GM12875 (cell line): ENCODE data around the gene PLXNA4.

ENCODE experiments used
- H3K4me3 ChIP-seq: one replicate; pipeline ENCODE4 v1.5.1; 2011; ENCODE audit warnings: low read depth, low read length, control low read depth
- CTCF ChIP-seq: IDR thresholded peaks from 2 replicates; pipeline ENCODE4 v1.5.1; 2011; ENCODE audit warnings: low read depth, mild to moderate bottlenecking, control low read depth, inconsistent platforms, low read length, moderate library complexity, borderline replicate concordance; ENCODE audit not compliant: insufficient read depth

PLXNA4 gene

DNA sequence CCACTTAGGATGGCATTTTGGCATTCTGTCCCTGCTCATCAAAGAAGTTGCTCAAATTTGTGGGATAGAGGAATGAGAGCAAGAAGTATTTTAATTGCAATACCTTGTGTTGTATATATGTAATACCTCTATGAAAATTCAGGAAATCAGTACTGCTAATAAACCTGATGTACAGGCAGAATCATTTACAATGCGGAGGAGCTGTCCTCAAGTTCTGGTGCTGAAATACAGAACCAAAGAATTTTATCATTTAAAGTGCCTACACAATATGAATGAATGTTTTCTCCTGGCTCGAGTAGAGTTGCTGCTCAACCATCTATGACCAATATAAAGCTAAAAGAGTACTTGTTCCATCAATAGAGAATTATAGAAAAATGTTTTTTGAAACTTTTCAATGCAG, 305.8 kb downstream of the PLXNA4 start:
- no peak for TF ChIP-seq CTCF
- no peak overlapping the region for H3K4me3 ChIP-seq

- no peak for TF ChIP-seq CTCF
- H3K4me3 ChIP-seq = no peak overlapping the region
These were observed 306.6 kb downstream of the PLXNA4 start for GRCh38 chr7:132269718-132270117.

DNA sequence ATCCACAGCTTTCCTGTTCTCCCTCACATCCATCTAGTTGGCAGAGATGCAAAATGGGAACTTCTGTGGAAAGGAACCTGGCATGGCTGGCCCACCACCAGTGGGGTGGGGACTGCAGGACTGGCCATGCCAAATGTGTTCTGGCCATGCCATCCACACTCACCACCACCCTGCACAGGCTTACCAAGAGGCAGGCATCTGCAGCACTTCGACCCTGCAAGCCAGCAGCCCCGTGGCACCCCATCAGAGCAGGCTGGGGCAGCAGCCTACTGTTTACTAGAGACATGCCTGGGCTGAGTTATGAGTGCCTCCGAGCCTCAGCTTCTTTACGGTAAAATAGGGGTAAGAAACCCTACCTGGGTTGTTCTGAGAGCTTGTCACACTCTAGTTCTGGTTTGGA, 313.1 kb downstream of the PLXNA4 start:
- H3K4me3 ChIP-seq = no peak overlapping the region
- TF ChIP-seq CTCF = no peak

DNA sequence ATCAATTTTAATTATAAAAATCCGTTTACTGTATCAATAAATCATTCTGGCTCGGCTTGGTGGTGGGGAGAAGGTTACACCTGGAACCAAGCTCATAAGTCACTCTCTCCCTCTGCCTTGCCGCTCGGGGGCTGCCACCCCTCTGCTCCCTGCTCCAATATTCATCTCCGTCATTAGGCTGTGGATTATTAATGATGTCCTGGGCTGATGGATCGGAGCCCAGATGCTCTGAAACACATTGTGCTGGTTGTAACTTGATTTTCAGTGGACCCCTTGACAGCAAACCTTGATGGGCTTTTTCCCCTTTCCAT, 314.2 kb downstream of the PLXNA4 start:
- no peak for TF ChIP-seq CTCF
- no peak overlapping the region for H3K4me3 ChIP-seq

- no peak overlapping the region for H3K4me3 ChIP-seq
- TF ChIP-seq CTCF = no peak
These were observed 314.7 kb downstream of the PLXNA4 start for GRCh38 chr7:132261327-132262159.

GRCh38 chr7:132258231-132258630, 318.0 kb downstream of the PLXNA4 start:
- no peak for TF ChIP-seq CTCF
- no peak overlapping the region for H3K4me3 ChIP-seq

- no peak overlapping the region for H3K4me3 ChIP-seq
- TF ChIP-seq CTCF = no peak
These were observed 319.0 kb downstream of the PLXNA4 start for GRCh38 chr7:132257253-132257652.
